ENCODE data around the gene SUN3. TPM values are rescaled to one million over a fixed set of nuclear protein-coding genes. Genes with fewer than 3 reads are reported as not detected.

SUN3 gene
- total RNA-seq, 1 experiment from 2014 or later: not detected

DNA sequence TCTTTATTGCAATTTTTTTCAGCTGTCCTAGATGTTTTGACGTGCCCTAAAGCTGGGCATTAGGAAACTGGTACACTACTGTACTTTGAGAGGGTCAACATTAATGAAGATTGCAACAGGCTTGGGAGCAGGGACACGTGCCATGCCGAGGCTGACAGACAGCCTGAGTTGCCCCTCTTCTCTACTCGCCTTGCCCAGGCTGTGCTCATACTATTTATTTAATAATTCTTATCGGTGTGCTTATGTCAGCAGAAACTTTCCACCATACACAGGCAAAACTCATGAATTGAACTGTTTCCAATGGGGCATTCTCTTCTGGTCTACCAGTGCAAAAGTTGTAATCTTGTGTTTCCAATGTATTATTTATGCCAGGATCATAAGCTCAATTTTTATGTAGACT is 30.8 kb upstream of the SUN3 start (continued):
- TF ChIP-seq, protein P1, sequence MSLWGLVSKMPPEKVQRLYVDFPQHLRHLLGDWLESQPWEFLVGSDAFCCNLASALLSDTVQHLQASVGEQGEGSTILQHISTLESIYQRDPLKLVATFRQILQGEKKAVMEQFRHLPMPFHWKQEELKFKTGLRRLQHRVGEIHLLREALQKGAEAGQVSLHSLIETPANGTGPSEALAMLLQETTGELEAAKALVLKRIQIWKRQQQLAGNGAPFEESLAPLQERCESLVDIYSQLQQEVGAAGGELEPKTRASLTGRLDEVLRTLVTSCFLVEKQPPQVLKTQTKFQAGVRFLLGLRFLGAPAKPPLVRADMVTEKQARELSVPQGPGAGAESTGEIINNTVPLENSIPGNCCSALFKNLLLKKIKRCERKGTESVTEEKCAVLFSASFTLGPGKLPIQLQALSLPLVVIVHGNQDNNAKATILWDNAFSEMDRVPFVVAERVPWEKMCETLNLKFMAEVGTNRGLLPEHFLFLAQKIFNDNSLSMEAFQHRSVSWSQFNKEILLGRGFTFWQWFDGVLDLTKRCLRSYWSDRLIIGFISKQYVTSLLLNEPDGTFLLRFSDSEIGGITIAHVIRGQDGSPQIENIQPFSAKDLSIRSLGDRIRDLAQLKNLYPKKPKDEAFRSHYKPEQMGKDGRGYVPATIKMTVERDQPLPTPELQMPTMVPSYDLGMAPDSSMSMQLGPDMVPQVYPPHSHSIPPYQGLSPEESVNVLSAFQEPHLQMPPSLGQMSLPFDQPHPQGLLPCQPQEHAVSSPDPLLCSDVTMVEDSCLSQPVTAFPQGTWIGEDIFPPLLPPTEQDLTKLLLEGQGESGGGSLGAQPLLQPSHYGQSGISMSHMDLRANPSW (CRISPR knock-in tag; conservative IDR thresholded peaks at IDR 0.05; ENCODE audit: low read depth): no peak
- TF ChIP-seq, protein P2, sequence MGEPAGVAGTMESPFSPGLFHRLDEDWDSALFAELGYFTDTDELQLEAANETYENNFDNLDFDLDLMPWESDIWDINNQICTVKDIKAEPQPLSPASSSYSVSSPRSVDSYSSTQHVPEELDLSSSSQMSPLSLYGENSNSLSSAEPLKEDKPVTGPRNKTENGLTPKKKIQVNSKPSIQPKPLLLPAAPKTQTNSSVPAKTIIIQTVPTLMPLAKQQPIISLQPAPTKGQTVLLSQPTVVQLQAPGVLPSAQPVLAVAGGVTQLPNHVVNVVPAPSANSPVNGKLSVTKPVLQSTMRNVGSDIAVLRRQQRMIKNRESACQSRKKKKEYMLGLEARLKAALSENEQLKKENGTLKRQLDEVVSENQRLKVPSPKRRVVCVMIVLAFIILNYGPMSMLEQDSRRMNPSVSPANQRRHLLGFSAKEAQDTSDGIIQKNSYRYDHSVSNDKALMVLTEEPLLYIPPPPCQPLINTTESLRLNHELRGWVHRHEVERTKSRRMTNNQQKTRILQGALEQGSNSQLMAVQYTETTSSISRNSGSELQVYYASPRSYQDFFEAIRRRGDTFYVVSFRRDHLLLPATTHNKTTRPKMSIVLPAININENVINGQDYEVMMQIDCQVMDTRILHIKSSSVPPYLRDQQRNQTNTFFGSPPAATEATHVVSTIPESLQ (CRISPR knock-in tag; IDR thresholded peaks at IDR 0.05): no peak
- TF ChIP-seq NR2C2 (CRISPR knock-in tag; IDR thresholded peaks at IDR 0.05) (no peak), NR1H2 (CRISPR knock-in tag; IDR thresholded peaks at IDR 0.05) (no peak), JAZF1 (CRISPR knock-in tag; IDR thresholded peaks at IDR 0.05) (no peak), GRHL2 (CRISPR knock-in tag; IDR thresholded peaks at IDR 0.05; ENCODE audit: insufficient replicate concordance, severe bottlenecking) (no peak), IRF2 (CRISPR knock-in tag; IDR thresholded peaks at IDR 0.05; ENCODE audit: borderline replicate concordance, low read depth) (no peak), HMGA2 (CRISPR knock-in tag; IDR thresholded peaks at IDR 0.05) (no peak), TEAD4 (CRISPR knock-in tag; IDR thresholded peaks at IDR 0.05) (no peak), FOXK1 (CRISPR knock-in tag; IDR thresholded peaks at IDR 0.05) (no peak)

DNA sequence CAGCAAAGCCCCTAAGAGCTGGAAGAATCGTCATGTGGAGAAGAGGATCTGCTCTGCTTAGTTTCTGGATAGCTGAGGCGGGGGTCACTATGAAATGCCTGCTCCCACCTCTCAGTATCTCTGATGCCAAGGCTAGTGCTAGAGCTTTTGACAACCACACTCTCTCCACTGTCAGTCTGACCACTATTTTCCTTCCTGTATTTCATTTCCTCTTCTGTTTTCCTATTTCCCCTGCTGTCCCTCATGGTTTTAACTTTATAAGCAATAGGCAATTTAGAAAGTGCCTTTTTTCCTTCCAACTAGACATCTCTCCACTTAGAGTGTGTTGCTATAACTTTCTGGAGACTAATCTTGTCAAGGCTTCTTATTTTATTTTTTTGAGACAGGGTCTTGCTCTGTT is 30.1 kb upstream of the SUN3 start:
- DNase-seq (ENCODE audit: low spot score): no peak
- H3K27ac Mint-ChIP-seq: no peak overlapping the region
- CTCF ChIA-PET: no interaction called here

DNA sequence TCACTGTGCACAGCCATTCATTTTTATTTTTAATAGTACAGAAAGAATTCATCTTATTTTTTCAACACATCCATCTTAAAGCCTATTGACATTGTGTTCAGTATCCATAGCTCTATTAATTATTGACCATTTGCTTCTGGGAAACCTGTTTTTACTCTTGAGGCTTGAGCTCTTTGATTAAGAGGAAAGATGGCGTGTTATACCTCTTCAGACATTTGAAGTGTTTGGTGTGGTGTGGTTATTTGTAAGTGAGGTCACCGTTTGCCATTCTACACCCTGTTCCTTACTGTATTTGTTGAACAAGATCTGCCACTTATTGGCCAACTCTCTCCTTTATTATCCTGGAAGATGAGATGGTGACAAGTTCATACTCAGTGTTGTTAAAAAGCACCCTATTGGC is 24.8 kb upstream of the SUN3 start:
- Mint-ChIP-seq H3K27me3 (ENCODE audit: low read depth) (no peaks in the 10 kb centered on the region), H3K9me3 (peaks cover 18% of the 10 kb centered on the region), H3K4me3 (no peak overlapping the region), H3K36me3 (peaks cover 5% of the 10 kb centered on the region; the same call in 1 of the 2 replicates), H3K27ac (no peak overlapping the region), H3K4me1 (peaks cover 13% of the 10 kb centered on the region)
- ATAC-seq (no peak), DNase-seq (ENCODE audit: low spot score) (no peak)
- TF ChIP-seq ZNF416 (CRISPR knock-in tag; IDR thresholded peaks at IDR 0.05) (no peak), PRRX2 (CRISPR knock-in tag; IDR thresholded peaks at IDR 0.05) (no peak), TEAD1 (CRISPR knock-in tag; IDR thresholded peaks at IDR 0.05) (no peak), CREB1 (CRISPR knock-in tag; IDR thresholded peaks at IDR 0.05) (no peak), NR3C1 (CRISPR knock-in tag; conservative IDR thresholded peaks at IDR 0.05; ENCODE audit: low read depth) (no peak)
- TF ChIP-seq, protein P3, sequence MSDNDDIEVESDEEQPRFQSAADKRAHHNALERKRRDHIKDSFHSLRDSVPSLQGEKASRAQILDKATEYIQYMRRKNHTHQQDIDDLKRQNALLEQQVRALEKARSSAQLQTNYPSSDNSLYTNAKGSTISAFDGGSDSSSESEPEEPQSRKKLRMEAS (CRISPR knock-in tag; IDR thresholded peaks at IDR 0.05): no peak
- TF ChIP-seq, protein P4, sequence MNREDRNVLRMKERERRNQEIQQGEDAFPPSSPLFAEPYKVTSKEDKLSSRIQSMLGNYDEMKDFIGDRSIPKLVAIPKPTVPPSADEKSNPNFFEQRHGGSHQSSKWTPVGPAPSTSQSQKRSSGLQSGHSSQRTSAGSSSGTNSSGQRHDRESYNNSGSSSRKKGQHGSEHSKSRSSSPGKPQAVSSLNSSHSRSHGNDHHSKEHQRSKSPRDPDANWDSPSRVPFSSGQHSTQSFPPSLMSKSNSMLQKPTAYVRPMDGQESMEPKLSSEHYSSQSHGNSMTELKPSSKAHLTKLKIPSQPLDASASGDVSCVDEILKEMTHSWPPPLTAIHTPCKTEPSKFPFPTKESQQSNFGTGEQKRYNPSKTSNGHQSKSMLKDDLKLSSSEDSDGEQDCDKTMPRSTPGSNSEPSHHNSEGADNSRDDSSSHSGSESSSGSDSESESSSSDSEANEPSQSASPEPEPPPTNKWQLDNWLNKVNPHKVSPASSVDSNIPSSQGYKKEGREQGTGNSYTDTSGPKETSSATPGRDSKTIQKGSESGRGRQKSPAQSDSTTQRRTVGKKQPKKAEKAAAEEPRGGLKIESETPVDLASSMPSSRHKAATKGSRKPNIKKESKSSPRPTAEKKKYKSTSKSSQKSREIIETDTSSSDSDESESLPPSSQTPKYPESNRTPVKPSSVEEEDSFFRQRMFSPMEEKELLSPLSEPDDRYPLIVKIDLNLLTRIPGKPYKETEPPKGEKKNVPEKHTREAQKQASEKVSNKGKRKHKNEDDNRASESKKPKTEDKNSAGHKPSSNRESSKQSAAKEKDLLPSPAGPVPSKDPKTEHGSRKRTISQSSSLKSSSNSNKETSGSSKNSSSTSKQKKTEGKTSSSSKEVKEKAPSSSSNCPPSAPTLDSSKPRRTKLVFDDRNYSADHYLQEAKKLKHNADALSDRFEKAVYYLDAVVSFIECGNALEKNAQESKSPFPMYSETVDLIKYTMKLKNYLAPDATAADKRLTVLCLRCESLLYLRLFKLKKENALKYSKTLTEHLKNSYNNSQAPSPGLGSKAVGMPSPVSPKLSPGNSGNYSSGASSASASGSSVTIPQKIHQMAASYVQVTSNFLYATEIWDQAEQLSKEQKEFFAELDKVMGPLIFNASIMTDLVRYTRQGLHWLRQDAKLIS (CRISPR knock-in tag; IDR thresholded peaks at IDR 0.05; ENCODE audit: borderline replicate concordance): no peak
- TF ChIP-seq, protein P5, sequence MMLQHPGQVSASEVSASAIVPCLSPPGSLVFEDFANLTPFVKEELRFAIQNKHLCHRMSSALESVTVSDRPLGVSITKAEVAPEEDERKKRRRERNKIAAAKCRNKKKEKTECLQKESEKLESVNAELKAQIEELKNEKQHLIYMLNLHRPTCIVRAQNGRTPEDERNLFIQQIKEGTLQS (CRISPR knock-in tag; conservative IDR thresholded peaks at IDR 0.05): no peak
- TF ChIP-seq, protein P6, sequence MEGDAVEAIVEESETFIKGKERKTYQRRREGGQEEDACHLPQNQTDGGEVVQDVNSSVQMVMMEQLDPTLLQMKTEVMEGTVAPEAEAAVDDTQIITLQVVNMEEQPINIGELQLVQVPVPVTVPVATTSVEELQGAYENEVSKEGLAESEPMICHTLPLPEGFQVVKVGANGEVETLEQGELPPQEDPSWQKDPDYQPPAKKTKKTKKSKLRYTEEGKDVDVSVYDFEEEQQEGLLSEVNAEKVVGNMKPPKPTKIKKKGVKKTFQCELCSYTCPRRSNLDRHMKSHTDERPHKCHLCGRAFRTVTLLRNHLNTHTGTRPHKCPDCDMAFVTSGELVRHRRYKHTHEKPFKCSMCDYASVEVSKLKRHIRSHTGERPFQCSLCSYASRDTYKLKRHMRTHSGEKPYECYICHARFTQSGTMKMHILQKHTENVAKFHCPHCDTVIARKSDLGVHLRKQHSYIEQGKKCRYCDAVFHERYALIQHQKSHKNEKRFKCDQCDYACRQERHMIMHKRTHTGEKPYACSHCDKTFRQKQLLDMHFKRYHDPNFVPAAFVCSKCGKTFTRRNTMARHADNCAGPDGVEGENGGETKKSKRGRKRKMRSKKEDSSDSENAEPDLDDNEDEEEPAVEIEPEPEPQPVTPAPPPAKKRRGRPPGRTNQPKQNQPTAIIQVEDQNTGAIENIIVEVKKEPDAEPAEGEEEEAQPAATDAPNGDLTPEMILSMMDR (IDR thresholded peaks at IDR 0.05): no peak
- TF ChIP-seq, protein P7, sequence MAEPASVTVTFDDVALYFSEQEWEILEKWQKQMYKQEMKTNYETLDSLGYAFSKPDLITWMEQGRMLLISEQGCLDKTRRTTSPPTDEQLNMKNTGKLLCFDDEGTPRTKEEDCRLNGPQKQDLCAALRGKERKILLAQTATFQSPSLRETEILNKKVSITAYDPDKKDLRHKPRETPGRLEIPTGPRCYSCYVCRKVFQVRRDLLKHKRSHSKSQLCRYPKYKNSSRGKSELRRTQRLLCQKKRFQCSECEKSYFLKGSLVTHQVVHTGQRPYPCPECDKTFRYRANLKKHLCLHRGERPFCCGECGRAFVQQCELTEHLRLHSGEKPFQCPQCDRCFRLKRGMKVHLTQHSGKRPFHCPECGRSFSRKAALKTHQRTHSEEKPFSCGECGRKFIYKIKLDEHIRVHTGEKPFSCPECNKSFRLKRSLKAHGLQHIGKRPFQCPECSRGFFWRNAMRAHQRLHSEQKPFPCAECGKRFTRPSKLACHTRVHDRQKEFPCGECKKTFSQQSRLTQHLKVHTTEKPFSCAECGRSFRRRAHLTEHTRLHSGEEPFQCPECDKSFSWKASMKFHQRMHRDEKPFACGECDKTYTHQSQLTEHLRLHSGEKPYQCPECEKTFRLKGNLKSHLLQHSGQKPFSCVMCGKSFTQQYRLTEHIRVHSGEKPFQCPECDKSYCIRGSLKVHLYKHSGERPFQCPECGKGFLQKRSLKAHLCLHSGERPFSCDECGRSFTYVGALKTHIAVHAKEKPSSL (CRISPR knock-in tag; conservative IDR thresholded peaks at IDR 0.05): no peak
- ChIA-PET POLR2A (no interaction called here), CTCF (no interaction called here)

More for the DNA sequence above, 30.1 kb upstream of the SUN3 start:
- Mint-ChIP-seq H3K9me3 (peaks cover 25% of the 10 kb centered on the region), H3K27me3 (ENCODE audit: low read depth) (no peaks in the 10 kb centered on the region), H3K4me3 (no peak overlapping the region), H3K4me1 (no peaks in the 10 kb centered on the region), H3K36me3 (peaks cover 5% of the 10 kb centered on the region; the same call in 1 of the 2 replicates)
- ATAC-seq: no peak
- POLR2A ChIA-PET: no interaction called here
- no peak for TF ChIP-seq ETV6 (CRISPR knock-in tag; IDR thresholded peaks at IDR 0.05)
- no peak for TF ChIP-seq FOXJ3 (CRISPR knock-in tag; IDR thresholded peaks at IDR 0.05; ENCODE audit: borderline replicate concordance)
- no peak for TF ChIP-seq ZNF263 (CRISPR knock-in tag; IDR thresholded peaks at IDR 0.05; ENCODE audit: low read depth)
- TF ChIP-seq NR3C1 (CRISPR knock-in tag; conservative IDR thresholded peaks at IDR 0.05; ENCODE audit: low read depth): no peak
- TF ChIP-seq GTF2I (CRISPR knock-in tag; conservative IDR thresholded peaks at IDR 0.05): no peak
